VCaP (cell line): ENCODE measurements around the gene GRIA4.

Experiments
- H3K27ac ChIP-seq: fragments of 450-650 bp; 2 replicates; pipeline ENCODE4 v1.5.1; 2017
- TF ChIP-seq, protein P1 (sequence below): fragments of 450-650 bp; conservative IDR thresholded peaks from 2 replicates; pipeline ENCODE4 v1.5.1; 2017; ENCODE audit warnings: mild to moderate bottlenecking, moderate library complexity

The GRIA4 gene

DNA sequence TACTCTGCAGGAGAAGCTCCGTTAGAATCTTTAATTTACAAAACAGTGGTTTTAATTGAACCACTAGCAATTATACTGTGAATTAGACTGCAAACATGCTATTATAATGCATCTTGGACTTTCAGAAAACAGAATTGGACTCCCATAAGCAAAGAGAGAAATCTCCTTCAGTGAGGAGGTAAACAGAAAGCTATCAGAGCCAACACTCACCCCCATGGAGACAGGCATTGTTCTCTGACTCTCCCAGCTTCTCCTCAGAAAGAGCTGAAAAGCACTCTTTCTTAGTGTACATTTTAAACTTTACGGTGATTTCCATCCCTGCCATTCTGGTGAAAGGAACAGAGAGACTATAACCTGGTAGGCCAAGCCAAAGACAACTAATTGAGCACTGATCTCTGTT is 176.9 kb downstream of the GRIA4 start:
- TF ChIP-seq, protein P1, sequence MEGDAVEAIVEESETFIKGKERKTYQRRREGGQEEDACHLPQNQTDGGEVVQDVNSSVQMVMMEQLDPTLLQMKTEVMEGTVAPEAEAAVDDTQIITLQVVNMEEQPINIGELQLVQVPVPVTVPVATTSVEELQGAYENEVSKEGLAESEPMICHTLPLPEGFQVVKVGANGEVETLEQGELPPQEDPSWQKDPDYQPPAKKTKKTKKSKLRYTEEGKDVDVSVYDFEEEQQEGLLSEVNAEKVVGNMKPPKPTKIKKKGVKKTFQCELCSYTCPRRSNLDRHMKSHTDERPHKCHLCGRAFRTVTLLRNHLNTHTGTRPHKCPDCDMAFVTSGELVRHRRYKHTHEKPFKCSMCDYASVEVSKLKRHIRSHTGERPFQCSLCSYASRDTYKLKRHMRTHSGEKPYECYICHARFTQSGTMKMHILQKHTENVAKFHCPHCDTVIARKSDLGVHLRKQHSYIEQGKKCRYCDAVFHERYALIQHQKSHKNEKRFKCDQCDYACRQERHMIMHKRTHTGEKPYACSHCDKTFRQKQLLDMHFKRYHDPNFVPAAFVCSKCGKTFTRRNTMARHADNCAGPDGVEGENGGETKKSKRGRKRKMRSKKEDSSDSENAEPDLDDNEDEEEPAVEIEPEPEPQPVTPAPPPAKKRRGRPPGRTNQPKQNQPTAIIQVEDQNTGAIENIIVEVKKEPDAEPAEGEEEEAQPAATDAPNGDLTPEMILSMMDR = no peak
- H3K27ac ChIP-seq = no peak overlapping the region

DNA sequence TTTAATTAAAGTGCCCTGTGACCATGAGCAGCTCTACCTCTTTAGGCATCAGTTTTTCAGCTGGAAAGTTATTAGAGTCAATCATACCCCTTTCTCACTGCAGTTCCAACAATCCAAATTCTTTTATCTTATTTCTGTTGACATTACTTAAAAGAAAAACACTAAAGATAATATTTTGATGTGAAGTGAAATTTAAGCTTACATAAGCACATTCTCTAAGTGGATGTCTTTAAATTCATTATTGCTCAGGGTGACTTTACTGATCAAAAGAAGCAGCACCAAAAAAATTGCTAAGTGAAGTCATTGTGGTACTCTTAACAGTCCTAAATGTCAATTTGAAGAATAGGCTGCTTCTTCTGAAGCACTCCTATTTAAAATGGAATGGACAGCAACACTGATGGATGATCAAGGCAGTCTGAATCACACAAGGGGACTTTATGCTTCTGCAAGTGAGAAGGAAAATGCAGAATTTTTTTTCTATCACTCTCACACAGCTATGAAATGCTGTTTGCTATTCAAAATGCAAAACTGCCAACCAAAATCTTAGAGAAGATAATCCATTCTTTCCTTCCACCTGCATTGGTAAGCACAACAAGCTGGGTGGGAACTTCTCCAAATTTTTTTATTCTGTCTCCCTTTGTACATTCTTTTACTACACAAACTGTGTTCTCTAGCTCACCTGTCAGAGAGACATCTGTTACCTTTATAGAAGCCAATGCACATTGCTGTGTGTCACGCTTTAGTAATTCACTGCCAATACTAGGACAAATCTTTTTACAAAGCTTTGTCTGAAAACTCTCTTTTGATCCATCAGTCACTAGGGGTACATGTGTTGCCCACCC is 179.9 kb downstream of the GRIA4 start:
- no peak overlapping the region for H3K27ac ChIP-seq
- TF ChIP-seq, protein P1 = no peak

DNA sequence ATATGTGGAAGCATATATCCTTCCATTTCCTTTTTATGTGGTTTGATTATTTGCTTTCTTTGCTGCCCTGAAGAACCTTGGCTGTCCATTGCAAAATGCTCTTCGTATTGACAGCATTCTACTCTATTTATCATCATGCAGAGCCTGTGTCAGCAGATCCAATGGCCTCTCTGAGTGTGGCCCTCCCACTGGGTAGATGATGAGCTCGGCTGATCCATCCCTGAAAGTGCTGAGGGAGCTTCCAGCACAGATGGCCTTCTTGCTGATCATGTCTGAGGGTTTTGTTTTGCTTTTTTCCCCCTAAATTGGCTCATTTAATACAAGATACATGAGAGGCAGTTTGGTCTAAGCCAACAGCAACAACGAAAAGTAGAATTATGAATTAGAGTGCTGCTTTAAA is 181.0 kb downstream of the GRIA4 start:
- no peak overlapping the region for H3K27ac ChIP-seq
- TF ChIP-seq, protein P1 = no peak

DNA sequence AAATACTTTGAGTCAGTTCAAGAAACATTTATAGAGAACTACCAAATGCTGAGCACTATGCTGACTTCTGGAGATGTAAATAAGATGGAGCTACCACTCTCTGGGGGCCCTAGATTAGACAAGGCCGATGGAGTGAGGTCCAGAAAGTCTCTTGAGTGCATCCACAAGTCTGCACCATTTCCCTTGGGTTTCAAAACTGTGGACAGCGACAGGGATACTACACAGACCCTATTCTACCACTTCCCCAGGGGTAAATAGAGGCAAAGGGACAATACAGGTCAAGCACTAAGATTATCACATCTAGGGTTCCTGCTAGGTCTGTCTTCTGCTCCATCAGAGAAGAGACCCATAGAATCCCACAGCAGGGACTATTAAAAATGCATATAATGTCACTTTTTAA is 183.2 kb downstream of the GRIA4 start:
- H3K27ac ChIP-seq = no peak overlapping the region
- TF ChIP-seq, protein P1 = no peak

DNA sequence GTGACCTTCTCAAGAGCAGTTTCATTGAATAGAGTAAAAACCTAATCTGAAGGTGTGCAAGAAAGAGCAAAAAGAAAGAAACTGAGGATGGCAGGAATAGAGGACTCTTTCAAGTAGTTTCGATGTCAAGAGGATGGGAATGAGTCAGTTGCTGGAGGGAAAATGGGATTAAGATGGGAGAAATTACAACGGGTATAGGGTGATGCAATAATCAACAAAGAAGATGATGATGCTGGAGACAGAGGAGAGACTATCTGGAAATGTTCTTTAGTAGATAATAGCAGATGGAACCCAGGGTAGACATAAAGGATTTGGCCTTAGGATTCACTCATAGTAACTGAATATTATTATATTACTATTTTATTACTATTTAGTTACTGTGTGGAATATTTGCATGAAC is 189.4 kb downstream of the GRIA4 start:
- TF ChIP-seq, protein P1 = no peak
- no peak overlapping the region for H3K27ac ChIP-seq

DNA sequence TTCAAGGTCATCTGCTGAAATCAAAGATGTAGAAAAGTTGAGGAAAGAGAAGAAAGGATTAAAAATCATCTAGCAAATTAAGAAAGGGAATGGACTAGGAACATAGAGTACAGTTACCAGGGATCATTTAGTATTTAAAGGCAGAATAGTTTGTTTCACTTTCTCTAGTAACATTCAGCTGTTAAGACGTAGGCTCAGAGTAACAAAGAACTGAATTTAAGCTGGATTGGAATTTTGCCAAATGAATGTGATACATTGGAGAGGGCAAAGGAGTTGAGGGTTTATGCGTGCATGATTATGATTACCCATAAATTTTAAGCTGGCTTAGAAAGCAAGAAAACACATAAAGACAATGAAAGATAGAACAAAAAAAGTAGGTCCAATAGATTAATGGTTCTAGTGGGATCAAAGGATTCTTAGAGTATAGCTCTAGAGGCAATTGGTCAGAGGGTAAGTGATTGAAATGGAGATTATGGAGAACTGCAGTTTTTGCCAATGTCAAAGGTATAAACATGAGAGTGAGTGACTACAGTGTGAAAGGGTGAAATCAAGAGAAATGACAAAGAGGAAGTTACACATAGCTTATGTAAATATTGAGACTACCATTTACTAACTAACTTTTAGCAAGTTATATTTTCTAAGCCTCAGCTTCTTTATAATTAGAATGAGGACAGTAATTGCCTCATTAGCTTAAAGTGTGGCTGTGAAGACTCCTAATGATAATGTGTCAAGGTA is 190.0 kb downstream of the GRIA4 start:
- H3K27ac ChIP-seq = no peak overlapping the region
- TF ChIP-seq, protein P1 = no peak

DNA sequence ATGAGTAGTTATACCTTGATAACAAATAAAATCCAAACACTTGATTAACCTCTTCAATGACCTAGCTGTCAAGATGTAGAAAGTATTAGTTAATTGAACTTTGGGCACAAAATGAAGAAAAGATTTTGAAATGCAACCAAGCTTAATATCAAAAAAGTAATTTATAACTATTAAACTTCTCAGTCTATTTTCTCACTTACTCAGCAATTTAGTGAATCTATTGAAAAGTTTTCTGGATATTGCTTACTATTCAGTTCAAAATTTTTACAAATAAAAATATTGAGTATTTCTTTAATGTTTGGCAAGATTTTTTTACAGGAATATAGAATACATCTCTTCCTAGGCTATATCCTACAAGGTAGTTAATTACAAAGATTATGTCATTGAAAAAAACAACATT is 192.5 kb downstream of the GRIA4 start:
- TF ChIP-seq, protein P1 = no peak
- H3K27ac ChIP-seq = no peak overlapping the region
